ENCODE measurements around the gene CADM1.

DNA sequence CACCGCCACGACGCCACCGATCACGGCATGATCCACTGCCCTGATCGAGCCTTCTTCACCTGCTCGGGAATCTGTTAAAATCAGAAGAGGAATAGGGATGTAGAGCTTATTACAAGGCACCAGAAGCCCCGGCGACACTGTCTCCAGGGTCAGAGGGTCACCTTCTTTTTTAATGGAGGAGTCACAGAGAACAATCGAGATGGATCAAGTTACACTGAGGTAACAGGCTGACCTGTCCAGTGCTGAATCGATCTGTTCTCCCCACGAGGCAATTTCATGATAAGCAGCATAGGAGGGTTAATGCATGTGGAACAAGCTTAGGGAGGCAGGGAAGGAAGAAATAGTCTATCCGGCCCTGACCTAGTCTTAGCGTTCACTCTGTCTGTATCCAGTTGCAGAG is 325.5 kb downstream of the CADM1 start:
- TF ChIP-seq, protein P1, sequence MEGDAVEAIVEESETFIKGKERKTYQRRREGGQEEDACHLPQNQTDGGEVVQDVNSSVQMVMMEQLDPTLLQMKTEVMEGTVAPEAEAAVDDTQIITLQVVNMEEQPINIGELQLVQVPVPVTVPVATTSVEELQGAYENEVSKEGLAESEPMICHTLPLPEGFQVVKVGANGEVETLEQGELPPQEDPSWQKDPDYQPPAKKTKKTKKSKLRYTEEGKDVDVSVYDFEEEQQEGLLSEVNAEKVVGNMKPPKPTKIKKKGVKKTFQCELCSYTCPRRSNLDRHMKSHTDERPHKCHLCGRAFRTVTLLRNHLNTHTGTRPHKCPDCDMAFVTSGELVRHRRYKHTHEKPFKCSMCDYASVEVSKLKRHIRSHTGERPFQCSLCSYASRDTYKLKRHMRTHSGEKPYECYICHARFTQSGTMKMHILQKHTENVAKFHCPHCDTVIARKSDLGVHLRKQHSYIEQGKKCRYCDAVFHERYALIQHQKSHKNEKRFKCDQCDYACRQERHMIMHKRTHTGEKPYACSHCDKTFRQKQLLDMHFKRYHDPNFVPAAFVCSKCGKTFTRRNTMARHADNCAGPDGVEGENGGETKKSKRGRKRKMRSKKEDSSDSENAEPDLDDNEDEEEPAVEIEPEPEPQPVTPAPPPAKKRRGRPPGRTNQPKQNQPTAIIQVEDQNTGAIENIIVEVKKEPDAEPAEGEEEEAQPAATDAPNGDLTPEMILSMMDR (IDR thresholded peaks at IDR 0.05; ENCODE audit: low read length): no peak
- TF ChIP-seq EZH2 (optimal IDR thresholded peaks at IDR 0.05; ENCODE audit: low read depth, low read length) (no peak), EZH2phosphoT487 (IDR thresholded peaks at IDR 0.05; ENCODE audit: low read length) (no peak)
